HEK293 (cell line): ENCODE results near the gene PRKD3.

Experiments
- CTCF ChIA-PET: fragments of 350-600 bp; formaldehyde crosslinking; extraction: SDS; loops from one replicate; lab custom pipeline; 2021; ENCODE audit warnings: antibody characterized with exemption; lab: Yijun Ruan, JAX
- POLR2A ChIA-PET: fragments of 300-600 bp; formaldehyde crosslinking; extraction: SDS; loops from one replicate; lab custom pipeline; 2020; ENCODE audit warnings: antibody characterized with exemption, inconsistent platforms; lab: Yijun Ruan, JAX
- H3K27ac ChIP-seq: fragments of 200-500 bp; sonication (Bioruptor generic); 2 replicates; pipeline ENCODE4 v1.5.1; 2014; ENCODE audit warnings: low read depth, low read length, control low read depth, inconsistent platforms; ENCODE audit errors: extremely low read depth
- H3K36me3 ChIP-seq, 2 experiments: fragments of 200-500 bp in 1 of 2; sonication (Bioruptor generic) in 1 of 2; 1 replicate in 1 of 2; 2 replicates in 1 of 2; pipeline ENCODE4 v1.5.1; 2014 to 2017; ENCODE audit warnings: inconsistent platforms in 2 of 2, low read length in 2 of 2; ENCODE audit not compliant: control insufficient read depth in 2 of 2, insufficient read depth in 1 of 2
- H3K4me1 ChIP-seq: fragments of 200-500 bp; sonication (Bioruptor generic); 2 replicates; pipeline ENCODE4 v1.5.1; 2014; ENCODE audit warnings: mild to moderate bottlenecking, low read length, inconsistent platforms; ENCODE audit not compliant: control insufficient read depth, insufficient read depth
- H3K4me3 ChIP-seq: 2 replicates; pipeline ENCODE4 v1.5.1; 2011; ENCODE audit warnings: low read depth, mild to moderate bottlenecking, control low read depth, low read length, moderate library complexity
- H3K9me3 ChIP-seq: fragments of 200-500 bp; sonication (Bioruptor generic); 2 replicates; pipeline ENCODE4 v1.5.1; 2014; ENCODE audit warnings: low read depth, low read length, inconsistent platforms; ENCODE audit not compliant: control insufficient read depth, insufficient read depth
- FEZF1 ChIP-seq: fragments of 450-650 bp; formaldehyde crosslinking; IDR thresholded peaks from 2 replicates; pipeline ENCODE4 v1.5.1; 2016; ENCODE audit warnings: missing biosample characterization, missing genetic modification characterization
- HOXC10 ChIP-seq: sonication (generic); formaldehyde crosslinking; IDR thresholded peaks from 2 replicates; pipeline ENCODE4 v1.8.1; 2023; ENCODE audit warnings: mild to moderate bottlenecking, missing genetic modification reagents
- IKZF3 ChIP-seq: fragments of 450-650 bp; IDR thresholded peaks from 2 replicates; pipeline ENCODE4 v1.5.0; 2018; ENCODE audit warnings: missing biosample characterization, mild to moderate bottlenecking, missing genetic modification characterization, moderate library complexity
- KLF1 ChIP-seq: fragments of 450-650 bp; formaldehyde crosslinking; IDR thresholded peaks from 2 replicates; pipeline ENCODE4 v1.5.1; 2016; ENCODE audit warnings: missing biosample characterization, missing genetic modification characterization
- SALL2 ChIP-seq: fragments of 450-650 bp; formaldehyde crosslinking; IDR thresholded peaks from 2 replicates; pipeline ENCODE4 v1.5.0; 2017; ENCODE audit warnings: missing biosample characterization, mild to moderate bottlenecking, missing genetic modification characterization, borderline replicate concordance
- SP2 ChIP-seq: fragments of 450-650 bp; formaldehyde crosslinking; IDR thresholded peaks from 2 replicates; pipeline ENCODE4 v1.5.1; 2016; ENCODE audit warnings: missing biosample characterization, missing genetic modification characterization
- ZBTB17 ChIP-seq: fragments of 450-650 bp; formaldehyde crosslinking; IDR thresholded peaks from 2 replicates; pipeline ENCODE4 v1.5.1; 2016; ENCODE audit warnings: missing biosample characterization, missing genetic modification characterization
- ZBTB20 ChIP-seq: fragments of 450-650 bp; formaldehyde crosslinking; IDR thresholded peaks from 2 replicates; pipeline ENCODE4 v1.5.1; 2016; ENCODE audit warnings: missing biosample characterization, missing genetic modification characterization
- ZEB2 ChIP-seq: fragments of 450-650 bp; formaldehyde crosslinking; IDR thresholded peaks from 2 replicates; pipeline ENCODE4 v1.5.1; 2016; ENCODE audit warnings: missing biosample characterization, missing genetic modification characterization
- ZNF155 ChIP-seq: fragments of 450-650 bp; formaldehyde crosslinking; IDR thresholded peaks from 2 replicates; pipeline ENCODE4 v1.5.1; 2016; ENCODE audit warnings: missing biosample characterization, missing genetic modification characterization
- ZNF184 ChIP-seq: fragments of 450-650 bp; IDR thresholded peaks from 2 replicates; pipeline ENCODE4 v1.5.1; 2018; ENCODE audit warnings: missing biosample characterization, mild to moderate bottlenecking, missing genetic modification characterization
- ZNF221 ChIP-seq: fragments of 450-650 bp; formaldehyde crosslinking; IDR thresholded peaks from 2 replicates; pipeline ENCODE4 v1.5.1; 2017; ENCODE audit warnings: missing biosample characterization, missing genetic modification characterization, borderline replicate concordance
- ZNF416 ChIP-seq: fragments of 450-650 bp; formaldehyde crosslinking; IDR thresholded peaks from 2 replicates; pipeline ENCODE4 v1.5.1; 2016; ENCODE audit warnings: missing biosample characterization, missing genetic modification characterization
- ZNF473 ChIP-seq: fragments of 450-650 bp; formaldehyde crosslinking; IDR thresholded peaks from 2 replicates; pipeline ENCODE4 v1.5.1; 2017; ENCODE audit warnings: missing biosample characterization, missing genetic modification characterization
- ZNF600 ChIP-seq: fragments of 450-650 bp; formaldehyde crosslinking; IDR thresholded peaks from 2 replicates; pipeline ENCODE4 v1.5.1; 2016; ENCODE audit warnings: missing biosample characterization, missing genetic modification characterization
- ZNF624 ChIP-seq: fragments of 450-650 bp; formaldehyde crosslinking; IDR thresholded peaks from 2 replicates; pipeline ENCODE4 v1.5.1; 2017; ENCODE audit warnings: missing biosample characterization, missing genetic modification characterization
- ZNF792 ChIP-seq: fragments of 450-650 bp; formaldehyde crosslinking; IDR thresholded peaks from 2 replicates; pipeline ENCODE4 v1.5.1; 2016; ENCODE audit warnings: missing biosample characterization, missing genetic modification characterization
- TF ChIP-seq, protein P1 (sequence below): fragments of 450-650 bp; formaldehyde crosslinking; IDR thresholded peaks from 2 replicates; pipeline ENCODE4 v1.5.1; 2016; ENCODE audit warnings: missing biosample characterization, missing genetic modification characterization
- TF ChIP-seq, protein P2 (sequence below): fragments of 450-650 bp; formaldehyde crosslinking; IDR thresholded peaks from 2 replicates; pipeline ENCODE4 v1.5.1; 2017; ENCODE audit warnings: missing biosample characterization, missing genetic modification characterization
- TF ChIP-seq, protein P3 (sequence below): fragments of 450-650 bp; formaldehyde crosslinking; IDR thresholded peaks from 2 replicates; pipeline ENCODE4 v1.5.1; 2016; ENCODE audit warnings: missing biosample characterization, missing genetic modification characterization
- TF ChIP-seq, protein P4 (sequence below): fragments of 450-650 bp; formaldehyde crosslinking; IDR thresholded peaks from 2 replicates; pipeline ENCODE4 v1.5.1; 2016; ENCODE audit warnings: missing biosample characterization, missing genetic modification characterization, borderline replicate concordance
- TF ChIP-seq, protein P5 (sequence below): IDR thresholded peaks from 2 replicates; pipeline ENCODE4 v1.6.1; 2011; ENCODE audit warnings: mild to moderate bottlenecking, low read depth, low read length, borderline replicate concordance

Gene PRKD3

DNA sequence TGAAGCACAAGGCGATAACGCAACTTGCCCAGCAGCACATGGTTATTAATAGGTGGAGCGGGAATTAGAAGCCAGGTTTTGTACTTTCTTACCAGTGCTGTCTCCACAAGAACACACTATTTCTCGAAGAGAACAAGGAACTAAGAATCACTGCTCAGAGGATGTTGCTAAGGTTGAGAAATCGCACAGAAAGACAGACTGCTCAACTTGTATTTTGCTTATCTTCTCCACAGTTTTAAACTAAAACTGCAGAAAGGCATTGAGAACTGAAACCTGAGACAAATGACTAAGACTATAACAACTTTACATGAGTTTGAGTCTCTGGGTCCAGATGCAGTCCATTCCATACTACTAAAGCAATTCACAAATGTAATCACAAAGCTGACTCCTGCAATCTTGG lies 6.2 kb downstream of the PRKD3 start (continued):
- TF ChIP-seq, protein P1, sequence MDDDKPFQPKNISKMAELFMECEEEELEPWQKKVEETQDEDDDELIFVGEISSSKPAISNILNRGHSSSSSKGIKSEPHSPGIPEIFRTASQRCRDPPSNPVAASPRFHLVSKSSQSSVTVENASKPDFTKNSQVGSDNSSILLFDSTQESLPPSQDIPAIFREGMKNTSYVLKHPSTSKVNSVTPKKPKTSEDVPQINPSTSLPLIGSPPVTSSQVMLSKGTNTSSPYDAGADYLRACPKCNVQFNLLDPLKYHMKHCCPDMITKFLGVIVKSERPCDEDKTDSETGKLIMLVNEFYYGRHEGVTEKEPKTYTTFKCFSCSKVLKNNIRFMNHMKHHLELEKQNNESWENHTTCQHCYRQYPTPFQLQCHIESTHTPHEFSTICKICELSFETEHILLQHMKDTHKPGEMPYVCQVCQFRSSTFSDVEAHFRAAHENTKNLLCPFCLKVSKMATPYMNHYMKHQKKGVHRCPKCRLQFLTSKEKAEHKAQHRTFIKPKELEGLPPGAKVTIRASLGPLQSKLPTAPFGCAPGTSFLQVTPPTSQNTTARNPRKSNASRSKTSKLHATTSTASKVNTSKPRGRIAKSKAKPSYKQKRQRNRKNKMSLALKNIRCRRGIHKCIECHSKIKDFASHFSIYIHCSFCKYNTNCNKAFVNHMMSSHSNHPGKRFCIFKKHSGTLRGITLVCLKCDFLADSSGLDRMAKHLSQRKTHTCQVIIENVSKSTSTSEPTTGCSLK (tag by site-specific recombination) = no peak
- TF ChIP-seq, protein P2, sequence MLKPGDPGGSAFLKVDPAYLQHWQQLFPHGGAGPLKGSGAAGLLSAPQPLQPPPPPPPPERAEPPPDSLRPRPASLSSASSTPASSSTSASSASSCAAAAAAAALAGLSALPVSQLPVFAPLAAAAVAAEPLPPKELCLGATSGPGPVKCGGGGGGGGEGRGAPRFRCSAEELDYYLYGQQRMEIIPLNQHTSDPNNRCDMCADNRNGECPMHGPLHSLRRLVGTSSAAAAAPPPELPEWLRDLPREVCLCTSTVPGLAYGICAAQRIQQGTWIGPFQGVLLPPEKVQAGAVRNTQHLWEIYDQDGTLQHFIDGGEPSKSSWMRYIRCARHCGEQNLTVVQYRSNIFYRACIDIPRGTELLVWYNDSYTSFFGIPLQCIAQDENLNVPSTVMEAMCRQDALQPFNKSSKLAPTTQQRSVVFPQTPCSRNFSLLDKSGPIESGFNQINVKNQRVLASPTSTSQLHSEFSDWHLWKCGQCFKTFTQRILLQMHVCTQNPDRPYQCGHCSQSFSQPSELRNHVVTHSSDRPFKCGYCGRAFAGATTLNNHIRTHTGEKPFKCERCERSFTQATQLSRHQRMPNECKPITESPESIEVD = peak; percentile 98
- TF ChIP-seq FEZF1 (tag by site-specific recombination) (peak; percentile 87), ZNF600 (peak; percentile 88), ZNF416 (tag by site-specific recombination) (no peak), ZEB2 (peak; percentile 46; the same call in 1 of the 2 replicates), ZNF624 (no peak), ZNF473 (tag by site-specific recombination) (no peak), ZBTB17 (tag by site-specific recombination) (peak; percentile 85), ZBTB20 (tag by site-specific recombination) (no peak), ZNF221 (no peak)
- TF ChIP-seq, protein P3, sequence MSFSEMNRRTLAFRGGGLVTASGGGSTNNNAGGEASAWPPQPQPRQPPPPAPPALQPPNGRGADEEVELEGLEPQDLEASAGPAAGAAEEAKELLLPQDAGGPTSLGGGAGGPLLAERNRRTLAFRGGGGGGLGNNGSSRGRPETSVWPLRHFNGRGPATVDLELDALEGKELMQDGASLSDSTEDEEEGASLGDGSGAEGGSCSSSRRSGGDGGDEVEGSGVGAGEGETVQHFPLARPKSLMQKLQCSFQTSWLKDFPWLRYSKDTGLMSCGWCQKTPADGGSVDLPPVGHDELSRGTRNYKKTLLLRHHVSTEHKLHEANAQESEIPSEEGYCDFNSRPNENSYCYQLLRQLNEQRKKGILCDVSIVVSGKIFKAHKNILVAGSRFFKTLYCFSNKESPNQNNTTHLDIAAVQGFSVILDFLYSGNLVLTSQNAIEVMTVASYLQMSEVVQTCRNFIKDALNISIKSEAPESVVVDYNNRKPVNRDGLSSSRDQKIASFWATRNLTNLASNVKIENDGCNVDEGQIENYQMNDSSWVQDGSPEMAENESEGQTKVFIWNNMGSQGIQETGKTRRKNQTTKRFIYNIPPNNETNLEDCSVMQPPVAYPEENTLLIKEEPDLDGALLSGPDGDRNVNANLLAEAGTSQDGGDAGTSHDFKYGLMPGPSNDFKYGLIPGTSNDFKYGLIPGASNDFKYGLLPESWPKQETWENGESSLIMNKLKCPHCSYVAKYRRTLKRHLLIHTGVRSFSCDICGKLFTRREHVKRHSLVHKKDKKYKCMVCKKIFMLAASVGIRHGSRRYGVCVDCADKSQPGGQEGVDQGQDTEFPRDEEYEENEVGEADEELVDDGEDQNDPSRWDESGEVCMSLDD = no peak

DNA sequence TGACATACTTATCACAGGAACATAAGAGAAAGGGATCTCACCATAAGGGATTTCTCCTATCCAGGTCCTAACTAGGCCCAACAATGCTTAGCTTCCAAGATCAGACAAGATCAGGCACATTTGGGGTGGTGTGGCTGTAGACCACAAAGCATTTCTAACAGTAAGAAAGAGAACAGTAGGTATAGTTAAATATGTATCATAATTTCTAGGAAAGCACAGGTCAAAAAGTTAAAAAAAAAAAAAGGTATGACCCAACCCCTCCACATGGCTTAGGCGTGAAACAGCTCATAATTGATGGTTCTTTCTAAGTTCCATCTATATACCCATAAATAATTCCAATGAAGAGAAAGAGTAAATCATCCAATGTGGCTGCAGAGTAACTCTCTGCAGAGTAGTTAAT lies 6.9 kb downstream of the PRKD3 start:
- TF ChIP-seq ZNF184 (tag by site-specific recombination) = no peak
- no peak for TF ChIP-seq ZNF155 (tag by site-specific recombination)
- TF ChIP-seq SALL2 (tag by site-specific recombination) = no peak
- TF ChIP-seq IKZF3 (tag by site-specific recombination) = 0 out of 2 replicates have a peak, but pooled peaks have one; percentile 15
- Histone ChIP-seq H3K4me3 (no peak overlapping the region), H3K27ac (no peak overlapping the region), H3K9me3 (no peaks in the 10 kb centered on the region), H3K36me3 (peaks cover 0 to 3% of the 10 kb centered on the region in 2 experiments; a peak in 1 of 3 replicates), H3K4me1 (peaks cover 51% of the 10 kb centered on the region)
- ChIA-PET POLR2A (interaction anchor here (0.6 to 1.7 kb wide), 2 partner anchors 20 to 79 kb away, joined by 3 to 4 read pairs; no protein-coding TSS in a partner anchor), CTCF (interaction anchor here (0.6 to 0.8 kb wide), 2 partner anchors 9 to 87 kb away, joined by 4 to 7 read pairs; no protein-coding TSS in a partner anchor)

DNA sequence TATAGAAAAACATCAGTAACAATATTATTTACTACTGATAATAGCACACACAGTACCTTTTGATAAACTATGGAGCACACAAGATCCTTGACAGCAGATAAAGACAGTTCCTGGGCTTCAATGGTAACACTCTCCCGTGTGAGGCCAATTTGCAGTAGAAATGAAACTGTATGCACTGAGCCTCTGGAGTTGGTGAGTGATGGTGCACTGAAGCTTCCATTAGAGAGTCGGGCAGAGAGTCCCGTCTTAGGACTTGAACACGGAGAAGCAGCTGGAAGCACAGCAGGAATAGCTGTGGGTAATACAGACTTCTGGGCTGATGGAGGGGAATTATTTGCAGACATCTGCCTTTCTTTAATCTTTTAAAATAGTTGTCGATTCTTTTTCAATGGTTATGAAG lies 8.5 kb downstream of the PRKD3 start:
- Histone ChIP-seq H3K4me1 (peaks cover 54% of the 10 kb centered on the region), H3K27ac (no peak overlapping the region), H3K36me3 (peaks cover 0 to 3% of the 10 kb centered on the region in 2 experiments; a peak in 2 of 3 replicates), H3K4me3 (no peak overlapping the region), H3K9me3 (no peaks in the 10 kb centered on the region)
- CTCF ChIA-PET = no interaction called here
- POLR2A ChIA-PET = no interaction called here
- no peak for TF ChIP-seq SP2
- TF ChIP-seq, protein P4, sequence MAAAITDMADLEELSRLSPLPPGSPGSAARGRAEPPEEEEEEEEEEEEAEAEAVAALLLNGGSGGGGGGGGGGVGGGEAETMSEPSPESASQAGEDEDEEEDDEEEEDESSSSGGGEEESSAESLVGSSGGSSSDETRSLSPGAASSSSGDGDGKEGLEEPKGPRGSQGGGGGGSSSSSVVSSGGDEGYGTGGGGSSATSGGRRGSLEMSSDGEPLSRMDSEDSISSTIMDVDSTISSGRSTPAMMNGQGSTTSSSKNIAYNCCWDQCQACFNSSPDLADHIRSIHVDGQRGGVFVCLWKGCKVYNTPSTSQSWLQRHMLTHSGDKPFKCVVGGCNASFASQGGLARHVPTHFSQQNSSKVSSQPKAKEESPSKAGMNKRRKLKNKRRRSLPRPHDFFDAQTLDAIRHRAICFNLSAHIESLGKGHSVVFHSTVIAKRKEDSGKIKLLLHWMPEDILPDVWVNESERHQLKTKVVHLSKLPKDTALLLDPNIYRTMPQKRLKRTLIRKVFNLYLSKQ (tag by site-specific recombination) = no peak
- no peak for TF ChIP-seq ZNF792
- TF ChIP-seq, protein P5, sequence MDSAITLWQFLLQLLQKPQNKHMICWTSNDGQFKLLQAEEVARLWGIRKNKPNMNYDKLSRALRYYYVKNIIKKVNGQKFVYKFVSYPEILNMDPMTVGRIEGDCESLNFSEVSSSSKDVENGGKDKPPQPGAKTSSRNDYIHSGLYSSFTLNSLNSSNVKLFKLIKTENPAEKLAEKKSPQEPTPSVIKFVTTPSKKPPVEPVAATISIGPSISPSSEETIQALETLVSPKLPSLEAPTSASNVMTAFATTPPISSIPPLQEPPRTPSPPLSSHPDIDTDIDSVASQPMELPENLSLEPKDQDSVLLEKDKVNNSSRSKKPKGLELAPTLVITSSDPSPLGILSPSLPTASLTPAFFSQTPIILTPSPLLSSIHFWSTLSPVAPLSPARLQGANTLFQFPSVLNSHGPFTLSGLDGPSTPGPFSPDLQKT = no peak
- no peak for TF ChIP-seq HOXC10 (CRISPR knock-in tag)
- TF ChIP-seq KLF1 (tag by site-specific recombination) = no peak
